SK-N-SH treated with all-trans-retinoic acid at 6 μM for 48 hours (cell line): ENCODE data around the gene KCNJ16.

ENCODE experiments used
- ATAC-seq: fragments of 200-7000 bp; cut with Tn5 transposase; 3 replicates; pipeline ENCODE4 v1.9.1; 2020; ENCODE audit warnings: mild to moderate bottlenecking, moderate library complexity
- BACH2 ChIP-seq: fragments of 250-450 bp; sonication (Bioruptor Pico); IDR thresholded peaks from 2 replicates; pipeline ENCODE4 v1.9.0; 2021; ENCODE audit warnings: mild to moderate bottlenecking, borderline replicate concordance
- CREB5 ChIP-seq: fragments of 250-450 bp; sonication (Bioruptor Pico); IDR thresholded peaks from 2 replicates; pipeline ENCODE4 v1.5.1; 2020; ENCODE audit warnings: low read depth, mild to moderate bottlenecking, moderate library complexity
- CSDC2 ChIP-seq: fragments of 250-450 bp; sonication (Bioruptor Pico); IDR thresholded peaks from 2 replicates; pipeline ENCODE4 v1.5.0; 2020; ENCODE audit warnings: mild to moderate bottlenecking, moderate library complexity
- CSRNP3 ChIP-seq: fragments of 250-450 bp; sonication (Bioruptor Pico); IDR thresholded peaks from 2 replicates; pipeline ENCODE4 v1.5.1; 2021; ENCODE audit warnings: mild to moderate bottlenecking, moderate library complexity
- ESRRG ChIP-seq: fragments of 250-450 bp; sonication (Bioruptor Pico); IDR thresholded peaks from 2 replicates; pipeline ENCODE4 v1.6.1; 2021; ENCODE audit warnings: mild to moderate bottlenecking
- GLIS3 ChIP-seq: fragments of 250-450 bp; sonication (Bioruptor Pico); IDR thresholded peaks from 2 replicates; pipeline ENCODE4 v1.5.0; 2020; ENCODE audit warnings: mild to moderate bottlenecking, moderate library complexity
- ISL1 ChIP-seq: fragments of 250-450 bp; sonication (Bioruptor Pico); IDR thresholded peaks from 2 replicates; pipeline ENCODE4 v2.1.2; 2022; ENCODE audit warnings: mild to moderate bottlenecking, moderate library complexity
- OSR1 ChIP-seq: fragments of 250-450 bp; sonication (Bioruptor Pico); IDR thresholded peaks from 2 replicates; pipeline ENCODE4 v1.8.0; 2022; ENCODE audit warnings: moderate library complexity, mild to moderate bottlenecking, inconsistent platforms
- PATZ1 ChIP-seq: fragments of 250-450 bp; sonication (Bioruptor Pico); IDR thresholded peaks from 2 replicates; pipeline ENCODE4 v1.8.0; 2020; ENCODE audit warnings: mild to moderate bottlenecking, moderate library complexity, borderline replicate concordance
- POU6F1 ChIP-seq: fragments of 250-450 bp; sonication (Bioruptor Pico); IDR thresholded peaks from 2 replicates; pipeline ENCODE4 v1.8.0; 2021; ENCODE audit warnings: low read depth, mild to moderate bottlenecking, moderate library complexity, borderline replicate concordance
- SNAI2 ChIP-seq: fragments of 250-450 bp; sonication (Bioruptor Pico); IDR thresholded peaks from 2 replicates; pipeline ENCODE4 v1.5.0; 2020; ENCODE audit warnings: mild to moderate bottlenecking, moderate library complexity
- TCF4 ChIP-seq: fragments of 250-450 bp; sonication (Bioruptor Pico); IDR thresholded peaks from 2 replicates; pipeline ENCODE4 v1.8.0; 2021; ENCODE audit warnings: mild to moderate bottlenecking, moderate library complexity, borderline replicate concordance
- TOX ChIP-seq: fragments of 250-450 bp; sonication (Bioruptor Pico); IDR thresholded peaks from 2 replicates; pipeline ENCODE4 v1.8.0; 2021; ENCODE audit warnings: mild to moderate bottlenecking, moderate library complexity, borderline replicate concordance
- TSHZ2 ChIP-seq: fragments of 250-450 bp; sonication (Bioruptor Pico); IDR thresholded peaks from 2 replicates; pipeline ENCODE4 v1.5.0; 2020; ENCODE audit warnings: mild to moderate bottlenecking, moderate library complexity
- ZC3H10 ChIP-seq: fragments of 250-450 bp; sonication (Bioruptor Pico); IDR thresholded peaks from 2 replicates; pipeline ENCODE4 v1.5.1; 2021; ENCODE audit warnings: mild to moderate bottlenecking, moderate library complexity
- ZFP3 ChIP-seq: fragments of 250-450 bp; sonication (Bioruptor Pico); IDR thresholded peaks from 2 replicates; pipeline ENCODE4 v1.5.0; 2020; ENCODE audit warnings: mild to moderate bottlenecking, moderate library complexity
- ZFP30 ChIP-seq: fragments of 450-650 bp; formaldehyde crosslinking; IDR thresholded peaks from 2 replicates; pipeline ENCODE4 v1.5.0; 2022; ENCODE audit warnings: mild to moderate bottlenecking, moderate library complexity
- ZNF565 ChIP-seq: fragments of 450-650 bp; formaldehyde crosslinking; conservative IDR thresholded peaks from 2 replicates; pipeline ENCODE4 v1.5.0; 2020; ENCODE audit warnings: low read depth, mild to moderate bottlenecking, moderate library complexity
- ZNF70 ChIP-seq: fragments of 450-650 bp; formaldehyde crosslinking; IDR thresholded peaks from 2 replicates; pipeline ENCODE4 v1.5.0; 2020; ENCODE audit warnings: mild to moderate bottlenecking, moderate library complexity
- ZNF8 ChIP-seq: fragments of 450-650 bp; formaldehyde crosslinking; IDR thresholded peaks from 2 replicates; pipeline ENCODE4 v1.5.0; 2020; ENCODE audit warnings: mild to moderate bottlenecking, moderate library complexity

Gene KCNJ16

GRCh38 chr17:70123193-70123592 lies 48.2 kb downstream of the KCNJ16 start:
- TF ChIP-seq ZFP30 (CRISPR knock-in tag) (no peak), ZC3H10 (CRISPR knock-in tag) (no peak), CREB5 (CRISPR knock-in tag) (no peak)
- TF ChIP-seq, all 23 proteins: peak for 0
- no peak for ATAC-seq

- TF ChIP-seq ZFP3 (CRISPR knock-in tag) (no peak), ZNF8 (CRISPR knock-in tag) (no peak), CREB5 (CRISPR knock-in tag) (no peak)
- no peak for ATAC-seq
Measured at GRCh38 chr17:70124723-70125122, 49.7 kb downstream of the KCNJ16 start.

GRCh38 chr17:70127221-70127873 lies 52.3 kb downstream of the KCNJ16 start:
- TF ChIP-seq GLIS3 (CRISPR knock-in tag) (no peak), ZNF70 (CRISPR knock-in tag) (no peak), CSDC2 (CRISPR knock-in tag) (no peak), ZNF565 (CRISPR knock-in tag) (no peak), ZNF8 (CRISPR knock-in tag) (no peak), ESRRG (no peak), OSR1 (no peak), CSRNP3 (CRISPR knock-in tag) (no peak), TOX (CRISPR knock-in tag) (no peak), POU6F1 (no peak)
- ATAC-seq = no peak

- ATAC-seq = no peak
- TF ChIP-seq TSHZ2 (CRISPR knock-in tag) (no peak), CSDC2 (CRISPR knock-in tag) (no peak), POU6F1 (no peak), PATZ1 (CRISPR knock-in tag) (no peak), CSRNP3 (CRISPR knock-in tag) (no peak), ZNF8 (CRISPR knock-in tag) (no peak), TCF4 (CRISPR knock-in tag) (no peak), SNAI2 (CRISPR knock-in tag) (no peak), GLIS3 (CRISPR knock-in tag) (no peak), ZC3H10 (CRISPR knock-in tag) (no peak), ZFP3 (CRISPR knock-in tag) (no peak), BACH2 (CRISPR knock-in tag) (no peak), ZNF70 (CRISPR knock-in tag) (no peak), TOX (CRISPR knock-in tag) (no peak), ESRRG (no peak), ZFP30 (CRISPR knock-in tag) (no peak), ISL1 (CRISPR knock-in tag) (no peak)
Measured at GRCh38 chr17:70128727-70129238, 53.8 kb downstream of the KCNJ16 start.
